ENCODE data around the gene OTOG. TPM values are rescaled to one million over a fixed set of nuclear protein-coding genes. Genes with fewer than 3 reads are reported as not detected.

OTOG gene
- total and polyA plus RNA-seq, 2 of the 8 experiments (the other 6 are each of a cell fraction or from before 2014, with no cell fraction given) = 0.41 to 1.5 TPM

DNA sequence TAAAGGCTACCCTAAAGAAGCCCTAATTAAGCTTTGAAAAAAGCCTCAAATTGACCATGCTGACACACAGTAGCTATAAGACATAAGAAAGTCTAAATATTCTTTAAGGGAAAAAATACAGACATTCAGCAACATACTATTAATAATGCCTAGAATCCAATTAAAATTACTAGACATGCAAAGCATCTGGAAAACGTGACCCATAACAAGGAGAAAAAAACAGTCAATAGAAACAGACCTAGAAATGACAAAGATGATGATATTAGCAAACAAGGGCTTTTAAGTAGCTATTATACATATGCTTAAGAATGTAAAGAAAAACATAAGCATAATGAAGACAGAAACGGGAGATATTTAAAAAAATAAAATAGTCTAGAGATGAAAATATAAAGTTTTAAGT, 108.6 kb downstream of the OTOG start:
- H2BK15ac ChIP-seq (ENCODE audit: low read length) = no peak overlapping the region
- H4K5ac ChIP-seq (ENCODE audit: insufficient read length, low read depth, low read length) = no peak overlapping the region
- no peak overlapping the region for H3K4me3 ChIP-seq (ENCODE audit: extremely low read depth in 1 of 4, insufficient read depth in 2 of 4, low read depth in 3 of 4, low read length in 4 of 4)
- no peak overlapping the region for H2AFZ ChIP-seq (ENCODE audit: low read length)
- H2BK5ac ChIP-seq (ENCODE audit: low read depth, low read length) = no peak overlapping the region
- no peaks in the 10 kb centered on the region for H3K79me2 ChIP-seq (ENCODE audit: control insufficient read depth in 1 of 2, insufficient read depth in 2 of 2, low read length in 2 of 2)
- no peak for FAIRE-seq
- H4K20me1 ChIP-seq (replicated peaks in 1 of 2; ENCODE audit: control insufficient read depth in 1 of 2, insufficient read depth in 2 of 2, low read length in 2 of 2) = no peaks in the 10 kb centered on the region
- no peak overlapping the region for H4K8ac ChIP-seq (ENCODE audit: extremely low read depth, insufficient read depth, low read length)
- no peak overlapping the region for H3K4me2 ChIP-seq (ENCODE audit: insufficient read depth in 1 of 2, low read depth in 2 of 2, low read length in 2 of 2)
- H3K27me3 ChIP-seq (replicated peaks in 1 of 4; ENCODE audit: control insufficient read depth in 3 of 4, extremely low read depth in 1 of 4, insufficient read depth in 3 of 4, low read length in 3 of 4) = peaks cover 0 to 9% (median 2%) of the 10 kb centered on the region in 4 experiments; a peak in 3 of 7 replicates
- no peak overlapping the region for H3K14ac ChIP-seq (ENCODE audit: insufficient read length)
- no peaks in the 10 kb centered on the region for H3K36me3 ChIP-seq (ENCODE audit: control insufficient read depth in 2 of 4, insufficient read depth in 4 of 4, low read length in 3 of 4)
- H2BK20ac ChIP-seq (ENCODE audit: low read length) = no peak overlapping the region
- no peak overlapping the region for H2AK5ac ChIP-seq (ENCODE audit: low read depth, low read length)
- DNase-seq (ENCODE audit: low read depth in 1 of 2, low spot score in 2 of 2) = no peak
- no peak overlapping the region for H3K9ac ChIP-seq (replicated peaks in 1 of 4; ENCODE audit: extremely low read depth in 1 of 4, low read depth in 3 of 4, low read length in 3 of 4)
- no peak overlapping the region for H3K27ac ChIP-seq (ENCODE audit: low read depth, low read length)
- ChIA-PET POLR2A (ENCODE audit: partially characterized antibody) (no interaction called here), CTCF (ENCODE audit: partially characterized antibody) (interaction anchor here (1.0 to 1.9 kb wide), 4 partner anchors 20 to 72 kb away, joined by 4 to 5 read pairs (median 4); no protein-coding TSS in a partner anchor)
- no peak overlapping the region for H4K91ac ChIP-seq (replicated peaks; ENCODE audit: insufficient read length, low read length)
- H2BK12ac ChIP-seq (ENCODE audit: low read depth, low read length) = no peak overlapping the region
- no peak overlapping the region for H3K23ac ChIP-seq (ENCODE audit: insufficient read length)
- no peak overlapping the region for H3K56ac ChIP-seq (replicated peaks; ENCODE audit: insufficient read length, low read depth, low read length)
- no peak overlapping the region for H3K18ac ChIP-seq (ENCODE audit: extremely low read depth, low read length)
- no peaks in the 10 kb centered on the region for H3K79me1 ChIP-seq (ENCODE audit: low read depth, low read length)
- 70% methylated on average over 2 of the region's 2 CpGs; no CpG with 5 or more reads in 1 of the 2 experiments for WGBS, 2 experiments (ENCODE audit: extremely low coverage in 1 of 2, insufficient coverage in 1 of 2, insufficient read length in 1 of 2, insufficient replicate concordance in 2 of 2, low coverage in 1 of 2, low lambda C conversion rate in 2 of 2, missing lambda C conversion rate in 1 of 2)
- peaks cover 0 to 3% (median under 1%) of the 10 kb centered on the region in 4 experiments; a peak in 3 of 7 replicates for H3K4me1 ChIP-seq (replicated peaks in 1 of 4; ENCODE audit: control insufficient read depth in 3 of 4, insufficient read depth in 4 of 4, low read length in 3 of 4)
- H2BK120ac ChIP-seq (replicated peaks; ENCODE audit: low read depth, low read length) = no peak overlapping the region
- no peak overlapping the region for H3K4ac ChIP-seq (replicated peaks; ENCODE audit: insufficient read length, low read depth, low read length)
- peaks cover 4 to 9% of the 10 kb centered on the region in 2 experiments; a peak in 2 of 4 replicates for H3K9me3 ChIP-seq (ENCODE audit: insufficient read depth in 2 of 2, low read depth in 1 of 2, low read length in 1 of 2)
- no peaks in the 10 kb centered on the region for H3K23me2 ChIP-seq (ENCODE audit: low read depth, low read length)
- TF ChIP-seq YY1 (IDR thresholded peaks at IDR 0.05; ENCODE audit: low read depth, low read length) (no peak), KDM4A (IDR thresholded peaks at IDR 0.05; ENCODE audit: low read depth, low read length, severe bottlenecking) (no peak), EGR1 (IDR thresholded peaks at IDR 0.05; ENCODE audit: borderline replicate concordance, low read depth, low read length) (no peak), SRF (IDR thresholded peaks at IDR 0.05; ENCODE audit: low read depth, low read length) (no peak), SP4 (IDR thresholded peaks at IDR 0.05; ENCODE audit: low read length) (no peak), EP300 (IDR thresholded peaks at IDR 0.05; ENCODE audit: borderline replicate concordance in 1 of 2, low read depth in 2 of 2, low read length in 2 of 2) (no peak), HDAC2 (IDR thresholded peaks at IDR 0.05; ENCODE audit: borderline replicate concordance in 1 of 2, low read depth in 2 of 2, low read length in 2 of 2) (no peak), TAF1 (IDR thresholded peaks at IDR 0.05; ENCODE audit: low read depth, low read length) (no peak), PHF8 (conservative IDR thresholded peaks at IDR 0.05; ENCODE audit: low read depth, low read length) (no peak), POLR2AphosphoS5 (IDR thresholded peaks at IDR 0.05; ENCODE audit: low read depth, low read length) (no peak), BRCA1 (IDR thresholded peaks at IDR 0.05; ENCODE audit: low read depth, low read length) (no peak)
- TF ChIP-seq, protein P1, sequence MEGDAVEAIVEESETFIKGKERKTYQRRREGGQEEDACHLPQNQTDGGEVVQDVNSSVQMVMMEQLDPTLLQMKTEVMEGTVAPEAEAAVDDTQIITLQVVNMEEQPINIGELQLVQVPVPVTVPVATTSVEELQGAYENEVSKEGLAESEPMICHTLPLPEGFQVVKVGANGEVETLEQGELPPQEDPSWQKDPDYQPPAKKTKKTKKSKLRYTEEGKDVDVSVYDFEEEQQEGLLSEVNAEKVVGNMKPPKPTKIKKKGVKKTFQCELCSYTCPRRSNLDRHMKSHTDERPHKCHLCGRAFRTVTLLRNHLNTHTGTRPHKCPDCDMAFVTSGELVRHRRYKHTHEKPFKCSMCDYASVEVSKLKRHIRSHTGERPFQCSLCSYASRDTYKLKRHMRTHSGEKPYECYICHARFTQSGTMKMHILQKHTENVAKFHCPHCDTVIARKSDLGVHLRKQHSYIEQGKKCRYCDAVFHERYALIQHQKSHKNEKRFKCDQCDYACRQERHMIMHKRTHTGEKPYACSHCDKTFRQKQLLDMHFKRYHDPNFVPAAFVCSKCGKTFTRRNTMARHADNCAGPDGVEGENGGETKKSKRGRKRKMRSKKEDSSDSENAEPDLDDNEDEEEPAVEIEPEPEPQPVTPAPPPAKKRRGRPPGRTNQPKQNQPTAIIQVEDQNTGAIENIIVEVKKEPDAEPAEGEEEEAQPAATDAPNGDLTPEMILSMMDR (IDR thresholded peaks at IDR 0.05; ENCODE audit: control extremely low read depth in 1 of 3, insufficient read depth in 1 of 3, low read depth in 1 of 3, low read length in 3 of 3) = no peak
